Chondrocyte (in vitro differentiated cells): ENCODE results near the gene UBE2R2. TPM values are rescaled to one million over a fixed set of nuclear protein-coding genes. Genes with fewer than 3 reads are reported as not detected.

Experiments
- DNase-seq: peaks from one replicate; pipeline ENCODE4 v3.0.0; 2021; ENCODE audit warnings: mixed read lengths, low spot score
- H3K27ac Mint-ChIP-seq: one replicate; pipeline ENCODE4 v1.8.0; 2021; ENCODE audit warnings: mild to moderate bottlenecking, moderate library complexity, mixed read lengths; ENCODE audit not compliant: unreplicated experiment
- H3K27me3 Mint-ChIP-seq: 2 replicates; pipeline ENCODE4 v1.8.0; 2021; ENCODE audit warnings: low read depth, mixed read lengths
- H3K36me3 Mint-ChIP-seq: 2 replicates; pipeline ENCODE4 v1.8.0; 2021; ENCODE audit warnings: low read depth, mixed read lengths
- H3K4me1 Mint-ChIP-seq: 2 replicates; pipeline ENCODE4 v1.8.0; 2021; ENCODE audit warnings: low read depth, mild to moderate bottlenecking, mixed read lengths
- H3K4me3 Mint-ChIP-seq: one replicate; pipeline ENCODE4 v1.8.0; 2021; ENCODE audit warnings: mild to moderate bottlenecking, moderate library complexity, mixed read lengths; ENCODE audit not compliant: unreplicated experiment
- H3K9me3 Mint-ChIP-seq: 2 replicates; pipeline ENCODE4 v1.8.0; 2021; ENCODE audit warnings: low read depth, mixed read lengths
- total RNA-seq: library from RNA; stranded (reverse); gene quantifications from 3 replicates; pipeline ENCODE4 v1.2.1, GENCODE V29; 2021
- TF ChIP-seq, protein P1 (sequence below): fragments of 200-600 bp; sonication (generic); IDR thresholded peaks from 2 replicates; pipeline ENCODE4 v1.5.0; 2021; ENCODE audit warnings: antibody characterized with exemption, mild to moderate bottlenecking, moderate library complexity

UBE2R2 gene
- total RNA-seq, 1 donor from 2014 or later: 48.8 TPM

DNA sequence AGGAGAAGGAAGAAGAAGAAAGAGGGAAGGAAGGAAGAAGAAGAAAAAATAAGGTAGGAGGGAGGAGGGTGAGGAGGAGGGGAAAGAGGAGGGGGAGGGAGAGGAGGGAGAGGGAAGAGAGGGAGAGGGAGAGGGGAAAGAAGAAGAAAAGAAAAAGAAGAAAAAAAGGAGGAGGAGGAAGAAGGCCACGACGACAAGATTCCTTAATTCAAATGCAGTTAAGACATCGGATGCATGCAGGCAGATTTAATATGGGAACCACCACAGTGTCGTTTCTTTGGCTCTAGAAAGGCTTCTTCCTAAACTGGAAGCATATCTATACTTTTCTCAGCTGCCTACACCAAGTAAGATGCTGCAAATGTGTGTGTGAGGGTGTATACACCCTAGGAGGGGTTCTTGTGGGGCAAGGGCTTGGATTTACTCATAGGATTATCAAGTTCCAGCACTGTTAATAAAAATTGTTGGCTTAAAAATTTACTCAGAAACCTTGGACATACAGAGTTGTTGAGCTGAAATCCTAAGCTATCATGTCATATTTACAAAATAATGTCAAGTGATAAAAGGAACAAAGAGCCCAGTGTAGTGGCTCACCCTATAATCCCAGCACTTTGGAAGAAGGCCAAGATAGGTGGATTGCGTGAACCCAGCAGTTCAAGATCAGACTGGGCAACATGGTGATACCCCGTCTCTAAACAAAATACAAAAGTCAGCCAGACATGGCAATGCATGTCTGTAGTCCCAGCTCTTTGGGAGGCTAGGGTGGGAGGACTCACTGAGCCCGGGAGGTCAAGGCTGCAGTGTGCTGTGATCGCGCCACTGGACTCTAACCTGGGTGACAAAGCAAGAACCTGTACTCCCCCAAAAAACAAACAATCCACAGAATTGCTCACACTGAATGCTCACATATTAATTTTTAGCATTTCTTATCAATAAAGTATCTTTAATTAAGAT is 123.2 kb downstream of the UBE2R2 start:
- peak overlapping the region; percentile 27 for H3K27ac Mint-ChIP-seq
- TF ChIP-seq, protein P1, sequence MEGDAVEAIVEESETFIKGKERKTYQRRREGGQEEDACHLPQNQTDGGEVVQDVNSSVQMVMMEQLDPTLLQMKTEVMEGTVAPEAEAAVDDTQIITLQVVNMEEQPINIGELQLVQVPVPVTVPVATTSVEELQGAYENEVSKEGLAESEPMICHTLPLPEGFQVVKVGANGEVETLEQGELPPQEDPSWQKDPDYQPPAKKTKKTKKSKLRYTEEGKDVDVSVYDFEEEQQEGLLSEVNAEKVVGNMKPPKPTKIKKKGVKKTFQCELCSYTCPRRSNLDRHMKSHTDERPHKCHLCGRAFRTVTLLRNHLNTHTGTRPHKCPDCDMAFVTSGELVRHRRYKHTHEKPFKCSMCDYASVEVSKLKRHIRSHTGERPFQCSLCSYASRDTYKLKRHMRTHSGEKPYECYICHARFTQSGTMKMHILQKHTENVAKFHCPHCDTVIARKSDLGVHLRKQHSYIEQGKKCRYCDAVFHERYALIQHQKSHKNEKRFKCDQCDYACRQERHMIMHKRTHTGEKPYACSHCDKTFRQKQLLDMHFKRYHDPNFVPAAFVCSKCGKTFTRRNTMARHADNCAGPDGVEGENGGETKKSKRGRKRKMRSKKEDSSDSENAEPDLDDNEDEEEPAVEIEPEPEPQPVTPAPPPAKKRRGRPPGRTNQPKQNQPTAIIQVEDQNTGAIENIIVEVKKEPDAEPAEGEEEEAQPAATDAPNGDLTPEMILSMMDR: no peak
- peaks cover 30% of the 10 kb centered on the region for H3K36me3 Mint-ChIP-seq
- no peaks in the 10 kb centered on the region for H3K27me3 Mint-ChIP-seq
- peaks cover 46% of the 10 kb centered on the region for H3K4me1 Mint-ChIP-seq
- DNase-seq: no peak
- no peak overlapping the region for H3K4me3 Mint-ChIP-seq
- no peaks in the 10 kb centered on the region for H3K9me3 Mint-ChIP-seq

- Mint-ChIP-seq H3K27ac (peak overlapping the region; percentile 97), H3K4me1 (peaks cover 70% of the 10 kb centered on the region), H3K4me3 (no peak overlapping the region), H3K27me3 (no peaks in the 10 kb centered on the region), H3K36me3 (peaks cover 23% of the 10 kb centered on the region), H3K9me3 (no peaks in the 10 kb centered on the region)
- no peak for DNase-seq
- TF ChIP-seq, protein P1: peak; percentile 87
These were observed 125.6 kb downstream of the UBE2R2 start for GRCh38 chr9:33942471-33943083.

DNA sequence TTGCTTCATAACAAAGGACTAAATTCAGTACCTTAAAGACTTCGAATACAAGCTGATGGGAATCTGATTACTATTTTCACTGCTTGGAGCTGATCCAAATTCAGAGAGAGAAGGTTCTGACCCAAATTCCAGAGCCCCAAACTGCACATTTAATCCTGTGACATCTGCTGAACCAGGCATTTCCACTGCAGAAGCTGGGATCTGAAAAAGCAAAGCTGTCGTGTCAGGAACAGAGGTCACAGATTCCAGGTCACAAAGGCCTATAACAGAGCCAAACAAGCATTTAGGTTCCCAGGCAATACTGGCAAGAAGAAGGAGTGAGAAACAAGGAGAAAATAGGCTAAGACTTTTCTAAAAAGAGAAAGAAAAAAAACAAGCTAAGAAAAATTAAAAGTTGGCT is 126.4 kb downstream of the UBE2R2 start:
- peak overlapping the region; percentile 97 for H3K27ac Mint-ChIP-seq
- TF ChIP-seq, protein P1: no peak
- DNase-seq: no peak
- H3K4me1 Mint-ChIP-seq: peaks cover 78% of the 10 kb centered on the region
- H3K9me3 Mint-ChIP-seq: no peaks in the 10 kb centered on the region
- no peak overlapping the region for H3K4me3 Mint-ChIP-seq
- H3K27me3 Mint-ChIP-seq: no peaks in the 10 kb centered on the region
- peaks cover 27% of the 10 kb centered on the region for H3K36me3 Mint-ChIP-seq

GRCh38 chr9:33946779-33947535 is 130.0 kb downstream of the UBE2R2 start:
- no peaks in the 10 kb centered on the region for H3K27me3 Mint-ChIP-seq
- no peaks in the 10 kb centered on the region for H3K9me3 Mint-ChIP-seq
- peak overlapping the region; percentile 95 for H3K27ac Mint-ChIP-seq
- no peak for DNase-seq
- peaks cover 23% of the 10 kb centered on the region for H3K36me3 Mint-ChIP-seq
- TF ChIP-seq, protein P1: no peak
- H3K4me1 Mint-ChIP-seq: peaks cover 76% of the 10 kb centered on the region
- H3K4me3 Mint-ChIP-seq: no peak overlapping the region

DNA sequence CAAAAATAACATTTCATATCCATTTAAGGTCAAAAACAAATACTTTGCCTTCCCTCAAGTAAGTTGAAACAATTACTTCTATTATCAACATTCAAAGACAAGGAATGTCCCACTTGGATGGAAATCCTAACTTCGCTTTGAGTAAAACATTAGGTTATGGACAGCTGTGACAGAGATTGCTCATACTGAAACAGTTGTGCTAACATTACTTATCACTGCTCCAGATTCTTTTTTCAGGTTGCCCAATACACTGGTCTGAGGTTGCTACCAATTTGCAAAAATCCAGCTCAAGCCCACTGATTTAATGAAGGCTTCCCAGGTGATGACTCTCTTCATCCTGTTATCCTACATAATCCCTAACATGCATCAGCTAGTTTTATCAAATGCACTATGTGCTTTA is 133.4 kb downstream of the UBE2R2 start:
- peaks cover 27% of the 10 kb centered on the region for H3K36me3 Mint-ChIP-seq
- H3K27ac Mint-ChIP-seq: no peak overlapping the region
- TF ChIP-seq, protein P1: no peak
- DNase-seq: no peak
- H3K27me3 Mint-ChIP-seq: no peaks in the 10 kb centered on the region
- H3K9me3 Mint-ChIP-seq: no peaks in the 10 kb centered on the region
- H3K4me3 Mint-ChIP-seq: no peak overlapping the region
- H3K4me1 Mint-ChIP-seq: peaks cover 57% of the 10 kb centered on the region
